ENCODE results near the gene MAN2B2. TPM values are rescaled to one million over a fixed set of nuclear protein-coding genes. Genes with fewer than 3 reads are reported as not detected.

MAN2B2 gene
- total RNA-seq, 1 donor from 2014 or later: 39.1 TPM

- peaks cover 63% of the 10 kb centered on the region for H3K27me3 Mint-ChIP-seq (ENCODE audit: unreplicated experiment)
- no peak overlapping the region for H3K27ac Mint-ChIP-seq (ENCODE audit: unreplicated experiment)
- H3K4me3 Mint-ChIP-seq (ENCODE audit: unreplicated experiment): no peak overlapping the region
- H3K9me3 Mint-ChIP-seq (ENCODE audit: unreplicated experiment): no peaks in the 10 kb centered on the region
- H3K4me1 Mint-ChIP-seq (ENCODE audit: unreplicated experiment): no peaks in the 10 kb centered on the region
- no peaks in the 10 kb centered on the region for H3K36me3 Mint-ChIP-seq (ENCODE audit: unreplicated experiment)
- no peak for DNase-seq (ENCODE audit: extremely low spot score, unreplicated experiment)
- no peak for TF ChIP-seq CTCF (IDR thresholded peaks at IDR 0.05)
These were observed 18.7 kb upstream of the MAN2B2 start for GRCh38 chr4:6556263-6556662.

- H3K27me3 Mint-ChIP-seq (ENCODE audit: unreplicated experiment): peaks cover 72% of the 10 kb centered on the region
- DNase-seq (ENCODE audit: extremely low spot score, unreplicated experiment): no peak
- H3K4me3 Mint-ChIP-seq (ENCODE audit: unreplicated experiment): no peak overlapping the region
- no peaks in the 10 kb centered on the region for H3K36me3 Mint-ChIP-seq (ENCODE audit: unreplicated experiment)
- H3K9me3 Mint-ChIP-seq (ENCODE audit: unreplicated experiment): no peaks in the 10 kb centered on the region
- H3K4me1 Mint-ChIP-seq (ENCODE audit: unreplicated experiment): no peaks in the 10 kb centered on the region
- no peak for TF ChIP-seq CTCF (IDR thresholded peaks at IDR 0.05)
- H3K27ac Mint-ChIP-seq (ENCODE audit: unreplicated experiment): no peak overlapping the region
These were observed 17.8 kb upstream of the MAN2B2 start for GRCh38 chr4:6557185-6557584.

GRCh38 chr4:6557856-6558255, 17.1 kb upstream of the MAN2B2 start:
- no peaks in the 10 kb centered on the region for H3K9me3 Mint-ChIP-seq (ENCODE audit: unreplicated experiment)
- TF ChIP-seq CTCF (IDR thresholded peaks at IDR 0.05): no peak

GRCh38 chr4:6560416-6561172, 14.4 kb upstream of the MAN2B2 start:
- no peak for DNase-seq (ENCODE audit: extremely low spot score, unreplicated experiment)
- no peak for TF ChIP-seq CTCF (IDR thresholded peaks at IDR 0.05)
- peaks cover 66% of the 10 kb centered on the region for H3K27me3 Mint-ChIP-seq (ENCODE audit: unreplicated experiment)
- peaks cover 3% of the 10 kb centered on the region for H3K4me1 Mint-ChIP-seq (ENCODE audit: unreplicated experiment)
- no peak overlapping the region for H3K4me3 Mint-ChIP-seq (ENCODE audit: unreplicated experiment)
- no peak overlapping the region for H3K27ac Mint-ChIP-seq (ENCODE audit: unreplicated experiment)
- no peaks in the 10 kb centered on the region for H3K36me3 Mint-ChIP-seq (ENCODE audit: unreplicated experiment)
- H3K9me3 Mint-ChIP-seq (ENCODE audit: unreplicated experiment): no peaks in the 10 kb centered on the region

More at GRCh38 chr4:6557856-6558255, 17.1 kb upstream of the MAN2B2 start:
- no peak overlapping the region for H3K4me3 Mint-ChIP-seq (ENCODE audit: unreplicated experiment)
- H3K36me3 Mint-ChIP-seq (ENCODE audit: unreplicated experiment): no peaks in the 10 kb centered on the region
- DNase-seq (ENCODE audit: extremely low spot score, unreplicated experiment): no peak
- peaks cover 74% of the 10 kb centered on the region for H3K27me3 Mint-ChIP-seq (ENCODE audit: unreplicated experiment)
- H3K4me1 Mint-ChIP-seq (ENCODE audit: unreplicated experiment): no peaks in the 10 kb centered on the region
- no peak overlapping the region for H3K27ac Mint-ChIP-seq (ENCODE audit: unreplicated experiment)

GRCh38 chr4:6561173-6561516, 13.8 kb upstream of the MAN2B2 start:
- Mint-ChIP-seq H3K27ac (ENCODE audit: unreplicated experiment) (no peak overlapping the region), H3K27me3 (ENCODE audit: unreplicated experiment) (peaks cover 64% of the 10 kb centered on the region), H3K4me3 (ENCODE audit: unreplicated experiment) (no peak overlapping the region), H3K9me3 (ENCODE audit: unreplicated experiment) (no peaks in the 10 kb centered on the region), H3K4me1 (ENCODE audit: unreplicated experiment) (peaks cover 3% of the 10 kb centered on the region), H3K36me3 (ENCODE audit: unreplicated experiment) (no peaks in the 10 kb centered on the region)
- no peak for DNase-seq (ENCODE audit: extremely low spot score, unreplicated experiment)
- TF ChIP-seq CTCF (IDR thresholded peaks at IDR 0.05): no peak
